Naive thymus-derived CD4-positive, alpha-beta T cell (primary cell): ENCODE data around the gene TBPL2. TPM values are rescaled to one million over a fixed set of nuclear protein-coding genes. Genes with fewer than 3 reads are reported as not detected.

Experiments
- ATAC-seq: fragments of 150-1000 bp; cut with Tn5 transposase; 2 replicates; pipeline ENCODE4 v1.10.0; 2021; ENCODE audit warnings: mild to moderate bottlenecking, moderate library complexity
- CTCF ChIA-PET: fragments of 350-600 bp; sonication (Branson Sonifier 250); formaldehyde crosslinking; loops from one replicate; lab custom pipeline; 2021; ENCODE audit warnings: antibody characterized with exemption; lab: Charles Lee
- POLR2A ChIA-PET: fragments of 350-600 bp; sonication (Branson Sonifier 250); formaldehyde crosslinking; loops from one replicate; lab custom pipeline; 2021; ENCODE audit warnings: antibody characterized with exemption, inconsistent platforms; lab: Charles Lee
- DNase-seq, 9 donors: peaks; one replicate each; pipeline versions ENCODE4 v3.0.0 to v3.0.0-alpha.2; 2020 to 2022; ENCODE audit warnings: mixed read lengths in 1 of 9
- H3K27ac ChIP-seq: one replicate; pipeline ENCODE4 v1.7.0; 2013; ENCODE audit warnings: mild to moderate bottlenecking, low read depth, low read length, moderate library complexity
- H3K27me3 ChIP-seq, 2 donors: one replicate each; pipeline ENCODE4 v1.7.0; 2013; ENCODE audit warnings: low read length in 2 of 2, mild to moderate bottlenecking in 2 of 2, moderate library complexity in 2 of 2; ENCODE audit not compliant: control insufficient read depth in 2 of 2, insufficient read depth in 2 of 2
- H3K36me3 ChIP-seq, 3 experiments: 1 replicate in 2 of 3; 2 replicates in 1 of 3; pipeline ENCODE4 v1.7.0; 2013; ENCODE audit warnings: low read length in 3 of 3, mild to moderate bottlenecking in 3 of 3, moderate library complexity in 1 of 3; ENCODE audit not compliant: insufficient read depth in 3 of 3, control insufficient read depth in 2 of 3
- H3K4me1 ChIP-seq, 2 donors: one replicate each; pipeline ENCODE4 v1.7.0; 2013; ENCODE audit warnings: low read length in 2 of 2, mild to moderate bottlenecking in 2 of 2, moderate library complexity in 1 of 2; ENCODE audit not compliant: control insufficient read depth in 2 of 2, insufficient read depth in 2 of 2
- H3K4me3 ChIP-seq: 2 replicates; pipeline ENCODE4 v1.7.0; 2013; ENCODE audit warnings: mild to moderate bottlenecking, low read length
- H3K9me3 ChIP-seq, 3 experiments: 1 replicate in 2 of 3; 2 replicates in 1 of 3; pipeline ENCODE4 v1.7.0; 2013; ENCODE audit warnings: low read length in 3 of 3; ENCODE audit not compliant: control insufficient read depth in 2 of 3
- H3K27ac Mint-ChIP-seq, 9 donors: one replicate each; pipeline ENCODE4 v1.8.0; 2020 to 2022; ENCODE audit warnings: mixed read lengths in 9 of 9, mild to moderate bottlenecking in 8 of 9, moderate library complexity in 5 of 9, inconsistent platforms in 2 of 9
- H3K27me3 Mint-ChIP-seq, 5 donors: one replicate each; pipeline ENCODE4 v1.8.0; 2021 to 2022; ENCODE audit warnings: mixed read lengths in 5 of 5, mild to moderate bottlenecking in 1 of 5
- H3K36me3 Mint-ChIP-seq, 5 donors: one replicate each; pipeline ENCODE4 v1.8.0; 2020 to 2022; ENCODE audit warnings: mixed read lengths in 5 of 5, mild to moderate bottlenecking in 3 of 5, inconsistent platforms in 1 of 5
- H3K4me1 Mint-ChIP-seq, 7 donors: one replicate each; pipeline ENCODE4 v1.8.0; 2020 to 2022; ENCODE audit warnings: mixed read lengths in 7 of 7, mild to moderate bottlenecking in 3 of 7, inconsistent platforms in 1 of 7
- H3K4me3 Mint-ChIP-seq, 10 donors: one replicate each; pipeline ENCODE4 v1.8.0; 2020 to 2022; ENCODE audit warnings: mild to moderate bottlenecking in 10 of 10, mixed read lengths in 10 of 10, moderate library complexity in 6 of 10, inconsistent platforms in 2 of 10
- H3K9me3 Mint-ChIP-seq, 11 donors: one replicate each; pipeline ENCODE4 v1.8.0; 2020 to 2022; ENCODE audit warnings: mixed read lengths in 11 of 11, mild to moderate bottlenecking in 4 of 11, inconsistent platforms in 1 of 11, moderate library complexity in 1 of 11
- intact Hi-C, 2 donors: fragments of 100-400 bp; cut with micrococcal nuclease; formaldehyde crosslinking; loops; one replicate each; pipeline ENCODE4 v1.15.1; 2023
- polyA plus RNA-seq, 2 donors: library from polyadenylated mRNA; unstranded; fragments of 300-500 nt; fragmentation: Illumina TruSeq; gene quantifications; one replicate each; pipeline ENCODE4 v1.2.3, GENCODE V29; 2021
- total RNA-seq, 6 experiments: library from RNA in 5 of 6; stranded (reverse) in 5 of 6; gene quantifications; 1 replicate in 5 of 6; 2 replicates in 1 of 6; pipeline ENCODE4 v1.2.3 and lab custom pipeline; 2021 to 2026

TBPL2 gene
- total and polyA plus RNA-seq, 7 experiments from 2014 or later, result not detected

- peak in 8 of 9 donors; percentile 18 to 76 (median 58) for DNase-seq
- H3K4me3 Mint-ChIP-seq, result peak overlapping the region in 9 of 10 donors; percentile 22 to 82 (median 54)
- no peaks in the 10 kb centered on the region for H3K27me3 ChIP-seq
- ChIA-PET CTCF (interaction anchor here (2.3 kb wide), 1 partner anchor 19 kb away, joined by 10 read pairs; no protein-coding TSS in a partner anchor), POLR2A (interaction anchor here (0.9 to 2.1 kb wide), 2 partner anchors 61 to 1206 kb away, joined by 3 to 7 read pairs; partner anchors contain the start of gene TMEM260)
- H3K4me1 ChIP-seq, result peaks cover 12 to 20% of the 10 kb centered on the region in 2 donors
- intact Hi-C loops, result loop anchor here (1.0 to 2.0 kb wide), 5 partner anchors 12 to 103 kb away; partner anchors contain the start of genes ATG14 (in 1 of the 2) and FBXO34 (in 1 of the 2)
- peaks cover 0 to 48% (median 6%) of the 10 kb centered on the region in 3 experiments for H3K36me3 ChIP-seq
- H3K9me3 Mint-ChIP-seq, result no peaks in the 10 kb centered on the region
- no peaks in the 10 kb centered on the region for H3K9me3 ChIP-seq
- no peaks in the 10 kb centered on the region for H3K27me3 Mint-ChIP-seq
- peak overlapping the region; percentile 75 to 94 (median 83) for H3K27ac Mint-ChIP-seq
- no peak overlapping the region for H3K4me3 ChIP-seq
- ATAC-seq, result peak; percentile 93
- H3K36me3 Mint-ChIP-seq, result peaks cover 15 to 55% (median 42%) of the 10 kb centered on the region in 5 donors
- H3K27ac ChIP-seq, result peak overlapping the region; percentile 64
- H3K4me1 Mint-ChIP-seq, result peaks cover 13 to 44% (median 30%) of the 10 kb centered on the region in 7 donors
Measured at GRCh38 chr14:55373784-55374705, 66.4 kb downstream of the TBPL2 start.

GRCh38 chr14:55372825-55373224 lies 67.6 kb downstream of the TBPL2 start:
- H3K36me3 ChIP-seq, result peaks cover 0 to 42% (median 6%) of the 10 kb centered on the region in 3 experiments
- POLR2A ChIA-PET, result no interaction called here

GRCh38 chr14:55372423-55372822 lies 68.0 kb downstream of the TBPL2 start:
- CTCF ChIA-PET, result interaction anchor here (1.6 to 3.1 kb wide), 3 partner anchors 17 to 102 kb away, joined by 4 to 12 read pairs (median 5); no protein-coding TSS in a partner anchor
- peak overlapping the region in 8 of 9 donors; percentile 9 to 93 (median 79) for H3K27ac Mint-ChIP-seq

More at GRCh38 chr14:55372825-55373224, 67.6 kb downstream of the TBPL2 start:
- ATAC-seq (no peak), DNase-seq (no peak)
- Histone ChIP-seq H3K9me3 (no peaks in the 10 kb centered on the region), H3K27me3 (no peaks in the 10 kb centered on the region), H3K27ac (peak overlapping the region; percentile 18), H3K4me3 (no peak overlapping the region), H3K4me1 (peaks cover 12 to 20% of the 10 kb centered on the region in 2 donors)
- H3K27ac Mint-ChIP-seq, result peak overlapping the region in 8 of 9 donors; percentile 15 to 93 (median 70)
- peaks cover 13 to 44% (median 29%) of the 10 kb centered on the region in 7 donors for H3K4me1 Mint-ChIP-seq
- CTCF ChIA-PET, result interaction anchor here (1.6 to 3.1 kb wide), 2 partner anchors 18 to 103 kb away, joined by 4 to 12 read pairs; no protein-coding TSS in a partner anchor
- H3K36me3 Mint-ChIP-seq, result peaks cover 16 to 54% (median 42%) of the 10 kb centered on the region in 5 donors
- intact Hi-C loops, result no loop called here
- no peak overlapping the region for H3K4me3 Mint-ChIP-seq
- H3K27me3 Mint-ChIP-seq, result no peaks in the 10 kb centered on the region
- H3K9me3 Mint-ChIP-seq, result no peaks in the 10 kb centered on the region

GRCh38 chr14:55370883-55371455 lies 69.4 kb downstream of the TBPL2 start:
- peaks cover 0 to 38% (median 6%) of the 10 kb centered on the region in 3 experiments for H3K36me3 ChIP-seq
- no peak overlapping the region for H3K4me3 Mint-ChIP-seq
- no peak overlapping the region for H3K27ac ChIP-seq
- no peaks in the 10 kb centered on the region for H3K27me3 Mint-ChIP-seq
- no peak for DNase-seq
- peaks cover 12 to 20% of the 10 kb centered on the region in 2 donors for H3K4me1 ChIP-seq
- H3K4me1 Mint-ChIP-seq, result peaks cover 13 to 41% (median 28%) of the 10 kb centered on the region in 7 donors
- no peaks in the 10 kb centered on the region for H3K27me3 ChIP-seq
- no peaks in the 10 kb centered on the region for H3K9me3 Mint-ChIP-seq
- H3K4me3 ChIP-seq, result no peak overlapping the region
- no peak for ATAC-seq
- peaks cover 15 to 55% (median 32%) of the 10 kb centered on the region in 5 donors for H3K36me3 Mint-ChIP-seq
- no peaks in the 10 kb centered on the region for H3K9me3 ChIP-seq
- ChIA-PET POLR2A (interaction anchor here (1.1 kb wide), 1 partner anchor 15 kb away, joined by 3 read pairs; no protein-coding TSS in a partner anchor), CTCF (interaction anchor here (1.6 to 3.1 kb wide), 2 partner anchors 16 to 20 kb away, joined by 5 to 12 read pairs; no protein-coding TSS in a partner anchor)
- intact Hi-C loops, result no loop called here
- H3K27ac Mint-ChIP-seq, result peak overlapping the region in 6 of 9 donors; percentile 56 to 93 (median 70)

More at GRCh38 chr14:55372423-55372822, 68.0 kb downstream of the TBPL2 start:
- intact Hi-C loops, result no loop called here
- POLR2A ChIA-PET, result interaction anchor here (0.6 kb wide), 1 partner anchor 182 kb away, joined by 3 read pairs; no protein-coding TSS in a partner anchor
- peaks cover 13 to 44% (median 29%) of the 10 kb centered on the region in 7 donors for H3K4me1 Mint-ChIP-seq
- Histone ChIP-seq H3K4me1 (peaks cover 12 to 20% of the 10 kb centered on the region in 2 donors), H3K9me3 (no peaks in the 10 kb centered on the region), H3K4me3 (no peak overlapping the region), H3K36me3 (peaks cover 0 to 38% (median 6%) of the 10 kb centered on the region in 3 experiments), H3K27ac (peak overlapping the region; percentile 18), H3K27me3 (no peaks in the 10 kb centered on the region)
- H3K27me3 Mint-ChIP-seq, result no peaks in the 10 kb centered on the region
- ATAC-seq, result no peak
- no peaks in the 10 kb centered on the region for H3K9me3 Mint-ChIP-seq
- H3K36me3 Mint-ChIP-seq, result peaks cover 19 to 56% (median 42%) of the 10 kb centered on the region in 5 donors
- H3K4me3 Mint-ChIP-seq, result no peak overlapping the region
- DNase-seq, result no peak

- Mint-ChIP-seq H3K4me3 (no peak overlapping the region), H3K4me1 (peaks cover 0 to 11% (median 8%) of the 10 kb centered on the region in 7 donors), H3K27me3 (no peaks in the 10 kb centered on the region), H3K36me3 (peaks cover 10 to 66% (median 35%) of the 10 kb centered on the region in 5 donors), H3K27ac (peak overlapping the region in 1 of 9 donors; percentile 5), H3K9me3 (peaks cover 0 to 2% (median 0%) of the 10 kb centered on the region in 11 donors)
- Histone ChIP-seq H3K27me3 (no peaks in the 10 kb centered on the region), H3K4me3 (no peak overlapping the region), H3K36me3 (peaks cover 0 to 41% (median 6%) of the 10 kb centered on the region in 3 experiments), H3K9me3 (no peaks in the 10 kb centered on the region), H3K4me1 (no peaks in the 10 kb centered on the region), H3K27ac (no peak overlapping the region)
- intact Hi-C loops, result no loop called here
- DNase-seq, result no peak
- no peak for ATAC-seq
- CTCF ChIA-PET, result no interaction called here
- POLR2A ChIA-PET, result no interaction called here
Measured at GRCh38 chr14:55366271-55366670, 74.1 kb downstream of the TBPL2 start.
